K562 (cell line): ENCODE data around the gene HDAC7. TPM values are rescaled to one million over a fixed set of nuclear protein-coding genes. Genes with fewer than 3 reads are reported as not detected.

Experiments
- ARID3B ChIP-seq: fragments of 250-450 bp; sonication (Bioruptor Pico); IDR thresholded peaks from 2 replicates; pipeline ENCODE4 v1.4.0; 2020; ENCODE audit warnings: borderline replicate concordance
- ESRRB ChIP-seq: fragments of 250-450 bp; sonication (Bioruptor Pico); IDR thresholded peaks from 2 replicates; pipeline ENCODE4 v1.5.0; 2020; ENCODE audit warnings: mild to moderate bottlenecking, moderate library complexity, borderline replicate concordance
- GABPB1 ChIP-seq: sonication (generic); formaldehyde crosslinking; IDR thresholded peaks from 2 replicates; pipeline ENCODE4 v1.8.0; 2022; ENCODE audit warnings: mild to moderate bottlenecking, missing genetic modification reagents
- GTF2E2 ChIP-seq: fragments of 200-800 bp; sonication (Bioruptor generic); IDR thresholded peaks from 2 replicates; pipeline ENCODE4 v1.6.1; 2016; ENCODE audit warnings: missing genetic modification characterization, missing compliant biosample characterization
- HINFP ChIP-seq: fragments of 450-650 bp; conservative IDR thresholded peaks from 2 replicates; pipeline ENCODE4 v1.6.1; 2016; ENCODE audit warnings: missing genetic modification characterization, low read depth, mild to moderate bottlenecking, control low read depth, missing compliant biosample characterization
- HLTF ChIP-seq: fragments of 450-650 bp; IDR thresholded peaks from 2 replicates; pipeline ENCODE4 v1.6.1; 2016
- MAFG ChIP-seq: fragments of 450-650 bp; conservative IDR thresholded peaks from 2 replicates; pipeline ENCODE4 v1.6.1; 2016; ENCODE audit warnings: missing genetic modification characterization, missing compliant biosample characterization
- MCM7 ChIP-seq, 2 experiments: fragments of 450-650 bp; IDR thresholded peaks; 2 replicates each; pipeline ENCODE4 v1.6.1; 2016 to 2018
- RBFOX2 ChIP-seq: fragments of 200-400 bp; formaldehyde crosslinking; IDR thresholded peaks from 2 replicates; pipeline ENCODE4 v1.6.1; 2017; ENCODE audit warnings: low read depth, mild to moderate bottlenecking, low read length, moderate library complexity
- TRIM24 ChIP-seq, 2 experiments: fragments of 450-650 bp; IDR thresholded peaks; 2 replicates each; pipeline ENCODE4 v1.6.1; 2016
- ZHX1 ChIP-seq: fragments of 150-350 bp; conservative IDR thresholded peaks from 2 replicates; pipeline ENCODE4 v1.6.1; 2014; ENCODE audit warnings: low read length
- ZNF589 ChIP-seq: fragments of 200-800 bp; sonication (Bioruptor generic); IDR thresholded peaks from 2 replicates; pipeline ENCODE4 v1.6.1; 2016; ENCODE audit warnings: low read depth, missing genetic modification characterization, missing compliant biosample characterization
- ZNF592 ChIP-seq: fragments of 450-650 bp; IDR thresholded peaks from 2 replicates; pipeline ENCODE4 v1.6.1; 2017; ENCODE audit warnings: antibody characterized with exemption, mild to moderate bottlenecking
- ZNF639 ChIP-seq, 2 experiments: fragments of 200-800 bp in 1 of 2; sonication (Bioruptor generic) in 1 of 2; sonication (generic) in 1 of 2; formaldehyde crosslinking in 1 of 2; IDR thresholded peaks in 1 of 2; conservative IDR thresholded peaks in 1 of 2; 2 replicates each; pipeline versions ENCODE4 v1.5.0 to v1.6.1; 2016 to 2020; ENCODE audit warnings: missing compliant biosample characterization in 1 of 2, missing genetic modification characterization in 1 of 2, missing genetic modification reagents in 1 of 2
- polyA plus RNA-seq, 8 experiments: library from polyadenylated mRNA; depleted of rRNA in 4 of 8; stranded (reverse) in 5 of 8; unstranded in 3 of 8; fragments of >200 nt; fragmentation: Nextera tagmentation in 2 of 8; fragmentation: Illumina TruSeq in 1 of 8; extraction: Ambion mirVana in 2 of 8; extraction: Trizol in 1 of 8; gene quantifications; 2 replicates each; pipeline versions ENCODE4 v1.2.1 to v1.2.3, GENCODE V29; 2011 to 2014; ENCODE audit warnings: inconsistent platforms in 1 of 8, missing spikeins in 1 of 8
- total RNA-seq, 7 experiments: library from RNA; depleted of rRNA in 6 of 7; stranded (reverse); fragments of >200 nt in 6 of 7; fragmentation: Illumina TruSeq in 2 of 7; extraction: Trizol in 2 of 7; gene quantifications; 2 replicates each; pipeline versions ENCODE4 v1.2.1 to v1.2.3, GENCODE V29; 2011 to 2021; ENCODE audit warnings: low replicate concordance in 1 of 7

The HDAC7 gene
- total and polyA plus RNA-seq, 9 of the 15 experiments (the other 6 are each of a cell fraction or from before 2014, with no cell fraction given) = 2.5 to 129 (median 31.1) TPM

GRCh38 chr12:47773062-47773857, 46.4 kb downstream of the HDAC7 start, which contains the start of gene SLC48A1 (continued):
- TF ChIP-seq ZHX1 = no peak
- TF ChIP-seq ZNF592 = 0 out of 2 replicates have a peak, but pooled peaks have one; percentile 39
- no peak for TF ChIP-seq ZNF589 (CRISPR knock-in tag)
- TF ChIP-seq ZNF639 (CRISPR knock-in tag; conservative IDR thresholded peaks at IDR 0.05 in 1 of 2, IDR thresholded peaks at IDR 0.05 in 1 of 2) = no peak
- peak; percentile 79 for TF ChIP-seq RBFOX2
- TF ChIP-seq HLTF = peak; percentile 41; the same call in 1 of the 2 replicates
- TF ChIP-seq HINFP (tag) = no peak
- no peak; the same call in 1 of the 2 replicates for TF ChIP-seq GABPB1 (CRISPR knock-in tag)
- no peak for TF ChIP-seq MCM7 (IDR thresholded peaks at IDR 0.05)
- no peak for TF ChIP-seq ARID3B (CRISPR knock-in tag)
- no peak for TF ChIP-seq ESRRB (CRISPR knock-in tag)
- TF ChIP-seq MAFG (tag) = no peak
- TF ChIP-seq GTF2E2 (tag) = no peak
- no peak for TF ChIP-seq TRIM24 (IDR thresholded peaks at IDR 0.05)
